ENCODE data around the gene PRDM16. TPM values are rescaled to one million over a fixed set of nuclear protein-coding genes. Genes with fewer than 3 reads are reported as not detected.
A peak's percentile ranks its signal among the peaks of the same experiment; 100 is the strongest.

The PRDM16 gene
- total and polyA plus RNA-seq, 2 of the 13 experiments (the other 11 are each of a cell fraction or from before 2014, with no cell fraction given), result 0.15 to 0.81 TPM

DNA sequence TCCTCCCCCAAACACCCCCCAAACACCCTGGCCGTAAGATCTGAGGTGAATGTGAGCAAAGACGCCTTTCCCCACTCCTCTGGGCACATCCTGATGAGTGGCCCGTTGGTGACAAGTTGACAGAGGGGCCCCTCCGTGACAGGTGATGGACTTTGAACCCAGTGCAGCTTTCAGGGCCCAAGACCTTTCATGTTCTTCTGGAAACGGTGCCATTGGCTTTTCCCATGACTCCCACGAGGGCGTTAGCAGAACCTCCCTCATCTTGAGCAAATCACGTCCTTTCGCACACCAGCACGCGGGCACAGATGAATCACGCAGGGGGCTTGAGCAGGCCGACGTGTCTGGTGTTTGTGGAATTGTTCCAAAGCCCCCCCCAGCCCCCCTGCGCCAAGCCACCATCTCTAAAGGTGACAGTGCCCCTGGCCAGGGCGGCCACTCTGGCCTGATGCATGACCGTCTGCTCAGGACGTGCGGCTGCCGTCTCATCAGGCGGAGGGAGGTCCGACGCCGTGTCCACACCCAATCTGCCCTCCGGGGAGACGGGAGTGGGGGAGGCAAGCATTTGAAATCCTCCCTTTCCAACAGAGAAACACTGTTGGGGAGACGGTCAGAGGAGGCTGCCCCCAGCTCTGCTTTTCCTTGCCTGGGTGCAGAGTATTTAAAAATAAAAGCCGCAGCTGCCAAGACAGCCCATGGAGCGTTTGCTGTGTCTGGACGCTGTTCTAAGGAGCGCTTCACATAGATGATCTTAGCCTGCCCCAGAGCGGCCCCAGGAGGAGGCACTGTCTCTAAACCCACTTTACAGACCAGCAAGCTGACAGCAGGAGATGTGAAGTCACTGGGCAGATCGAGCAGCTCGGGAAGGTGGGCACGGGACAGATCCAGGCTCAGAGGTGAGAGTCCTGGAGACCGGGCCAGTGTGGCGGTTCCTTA is 287.2 kb downstream of the PRDM16 start (continued):
- TF ChIP-seq HNF4G (IDR thresholded peaks at IDR 0.05; ENCODE audit: borderline replicate concordance, low read depth, low read length), result peak; percentile 93
- peak; percentile 81; the same call in 1 of the 2 replicates for TF ChIP-seq HNF4G (CRISPR knock-in tag; IDR thresholded peaks at IDR 0.05; ENCODE audit: borderline replicate concordance, low read depth)
- no peak for TF ChIP-seq MBD4 (IDR thresholded peaks at IDR 0.05; ENCODE audit: borderline replicate concordance, low read length)
- TF ChIP-seq ZNF501 (CRISPR knock-in tag; IDR thresholded peaks at IDR 0.05), result no peak
- TF ChIP-seq, protein P1, sequence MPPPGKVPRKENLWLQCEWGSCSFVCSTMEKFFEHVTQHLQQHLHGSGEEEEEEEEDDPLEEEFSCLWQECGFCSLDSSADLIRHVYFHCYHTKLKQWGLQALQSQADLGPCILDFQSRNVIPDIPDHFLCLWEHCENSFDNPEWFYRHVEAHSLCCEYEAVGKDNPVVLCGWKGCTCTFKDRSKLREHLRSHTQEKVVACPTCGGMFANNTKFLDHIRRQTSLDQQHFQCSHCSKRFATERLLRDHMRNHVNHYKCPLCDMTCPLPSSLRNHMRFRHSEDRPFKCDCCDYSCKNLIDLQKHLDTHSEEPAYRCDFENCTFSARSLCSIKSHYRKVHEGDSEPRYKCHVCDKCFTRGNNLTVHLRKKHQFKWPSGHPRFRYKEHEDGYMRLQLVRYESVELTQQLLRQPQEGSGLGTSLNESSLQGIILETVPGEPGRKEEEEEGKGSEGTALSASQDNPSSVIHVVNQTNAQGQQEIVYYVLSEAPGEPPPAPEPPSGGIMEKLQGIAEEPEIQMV (CRISPR knock-in tag; IDR thresholded peaks at IDR 0.05; ENCODE audit: low read depth), result 0 out of 2 replicates have a peak, but pooled peaks have one; percentile 10
- TF ChIP-seq SATB2 (CRISPR knock-in tag; IDR thresholded peaks at IDR 0.05), result no peak
- TF ChIP-seq ZBTB14 (CRISPR knock-in tag; IDR thresholded peaks at IDR 0.05), result no peak
- TF ChIP-seq GZF1 (CRISPR knock-in tag; IDR thresholded peaks at IDR 0.05), result no peak
- TF ChIP-seq SMAD3 (CRISPR knock-in tag; IDR thresholded peaks at IDR 0.05), result no peak
- TF ChIP-seq ZNF550 (CRISPR knock-in tag; IDR thresholded peaks at IDR 0.05; ENCODE audit: borderline replicate concordance), result no peak
- TF ChIP-seq CBFB (CRISPR knock-in tag; IDR thresholded peaks at IDR 0.05), result no peak
- no peak for TF ChIP-seq PITX1 (CRISPR knock-in tag; IDR thresholded peaks at IDR 0.05)
- TF ChIP-seq NAIF1 (CRISPR knock-in tag; IDR thresholded peaks at IDR 0.05; ENCODE audit: borderline replicate concordance), result no peak
- TF ChIP-seq AHR (CRISPR knock-in tag; IDR thresholded peaks at IDR 0.05), result 0 out of 2 replicates have a peak, but pooled peaks have one; percentile 36
- TF ChIP-seq, protein P2, sequence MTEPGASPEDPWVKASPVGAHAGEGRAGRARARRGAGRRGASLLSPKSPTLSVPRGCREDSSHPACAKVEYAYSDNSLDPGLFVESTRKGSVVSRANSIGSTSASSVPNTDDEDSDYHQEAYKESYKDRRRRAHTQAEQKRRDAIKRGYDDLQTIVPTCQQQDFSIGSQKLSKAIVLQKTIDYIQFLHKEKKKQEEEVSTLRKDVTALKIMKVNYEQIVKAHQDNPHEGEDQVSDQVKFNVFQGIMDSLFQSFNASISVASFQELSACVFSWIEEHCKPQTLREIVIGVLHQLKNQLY (CRISPR knock-in tag; IDR thresholded peaks at IDR 0.05), result peak; percentile 64; the same call in 1 of the 2 replicates
- TF ChIP-seq AKAP8 (CRISPR knock-in tag; IDR thresholded peaks at IDR 0.05), result no peak
- no peak for TF ChIP-seq ZNF460 (CRISPR knock-in tag; IDR thresholded peaks at IDR 0.05; ENCODE audit: borderline replicate concordance)
- TF ChIP-seq THAP11 (CRISPR knock-in tag; IDR thresholded peaks at IDR 0.05), result peak; percentile 57
- TF ChIP-seq TAF1 (CRISPR knock-in tag; IDR thresholded peaks at IDR 0.05), result no peak
- TF ChIP-seq ZNF770 (CRISPR knock-in tag; IDR thresholded peaks at IDR 0.05), result no peak
- TF ChIP-seq, protein P3, sequence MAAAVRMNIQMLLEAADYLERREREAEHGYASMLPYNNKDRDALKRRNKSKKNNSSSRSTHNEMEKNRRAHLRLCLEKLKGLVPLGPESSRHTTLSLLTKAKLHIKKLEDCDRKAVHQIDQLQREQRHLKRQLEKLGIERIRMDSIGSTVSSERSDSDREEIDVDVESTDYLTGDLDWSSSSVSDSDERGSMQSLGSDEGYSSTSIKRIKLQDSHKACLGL (CRISPR knock-in tag; IDR thresholded peaks at IDR 0.05), result no peak
- TF ChIP-seq TBX3 (IDR thresholded peaks at IDR 0.05; ENCODE audit: borderline replicate concordance), result no peak
- TF ChIP-seq RFXANK (CRISPR knock-in tag; IDR thresholded peaks at IDR 0.05), result no peak
- TF ChIP-seq SP5 (CRISPR knock-in tag; IDR thresholded peaks at IDR 0.05; ENCODE audit: borderline replicate concordance, low read depth), result no peak
